ENCODE data around the gene UBALD1.

GRCh38 chr16:4580250-4580649 lies 34.4 kb downstream of the UBALD1 start:
- TF ChIP-seq CTCF (IDR thresholded peaks at IDR 0.05; ENCODE audit: low read depth, low read length) (no peak), EZH2phosphoT487 (IDR thresholded peaks at IDR 0.05; ENCODE audit: low read depth) (no peak)

Measured in OCI-LY3 (cell line).